NT2/D1 (cell line): Measurements from ENCODE around the gene CLEC7A.

Experiments
- DNase-seq: peaks from one replicate; pipeline ENCODE4 v3.0.0-alpha.2; 2011; ENCODE audit warnings: low read depth, low spot score
- H3K27me3 ChIP-seq: 2 replicates; pipeline ENCODE4 v1.6.0; 2011; ENCODE audit warnings: mild to moderate bottlenecking; ENCODE audit not compliant: insufficient read length, insufficient read depth
- H3K36me3 ChIP-seq: 2 replicates; pipeline ENCODE4 v1.6.1; 2011; ENCODE audit warnings: mild to moderate bottlenecking, low read length, mixed read lengths; ENCODE audit not compliant: insufficient read depth, insufficient read length
- H3K4me1 ChIP-seq: 2 replicates; pipeline ENCODE4 v1.5.1; 2011; ENCODE audit not compliant: insufficient read depth, insufficient read length
- H3K4me3 ChIP-seq: 2 replicates; pipeline ENCODE4 v1.5.1; 2011; ENCODE audit warnings: low read depth; ENCODE audit not compliant: insufficient read length
- H3K9ac ChIP-seq: 2 replicates; pipeline ENCODE4 v1.6.0; 2011; ENCODE audit warnings: low read depth; ENCODE audit not compliant: insufficient read length
- H3K9me3 ChIP-seq: 2 replicates; pipeline ENCODE4 v1.5.1; 2011; ENCODE audit warnings: mild to moderate bottlenecking, low read length; ENCODE audit not compliant: insufficient read depth
- SUZ12 ChIP-seq: IDR thresholded peaks from 2 replicates; pipeline ENCODE4 v1.6.1; 2011; ENCODE audit not compliant: insufficient read length, insufficient read depth; ENCODE audit errors: extremely low read depth
- YY1 ChIP-seq: IDR thresholded peaks from 2 replicates; pipeline ENCODE4 v1.6.1; 2011; ENCODE audit not compliant: insufficient read length, insufficient read depth
- ZNF274 ChIP-seq: IDR thresholded peaks from 2 replicates; pipeline ENCODE4 v1.6.1; 2011; ENCODE audit warnings: mild to moderate bottlenecking, low read depth, low read length

The CLEC7A gene

DNA sequence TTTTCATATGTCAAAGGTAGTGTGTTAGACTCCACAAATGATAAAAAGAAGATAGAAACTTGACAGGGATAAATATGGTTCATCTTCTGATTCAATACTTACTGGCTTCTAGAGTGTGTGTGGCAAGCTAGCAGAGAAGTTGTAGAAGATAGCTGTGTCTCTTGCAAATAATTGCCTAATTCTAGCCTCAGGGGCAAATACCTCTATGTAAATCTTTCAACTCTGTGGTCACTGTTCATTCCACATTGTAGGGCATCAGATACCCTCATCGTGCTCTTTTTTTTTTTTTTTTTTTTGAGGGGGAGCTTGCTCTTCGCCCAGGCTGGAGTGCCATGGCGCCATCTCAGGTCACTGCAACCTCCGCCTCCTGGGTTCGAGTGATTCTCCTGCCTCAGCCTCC lies 40.2 kb upstream of the CLEC7A start:
- no peaks in the 10 kb centered on the region for H3K4me1 ChIP-seq
- DNase-seq: no peak
- no peak overlapping the region for H3K4me3 ChIP-seq
- TF ChIP-seq ZNF274 (no peak), YY1 (no peak), SUZ12 (no peak)
- no peak overlapping the region for H3K9ac ChIP-seq
- no peaks in the 10 kb centered on the region for H3K27me3 ChIP-seq
- no peaks in the 10 kb centered on the region for H3K36me3 ChIP-seq
- no peaks in the 10 kb centered on the region for H3K9me3 ChIP-seq

- H3K4me1 ChIP-seq: no peaks in the 10 kb centered on the region
- H3K36me3 ChIP-seq: no peaks in the 10 kb centered on the region
- H3K4me3 ChIP-seq: no peak overlapping the region
- H3K9me3 ChIP-seq: no peaks in the 10 kb centered on the region
- TF ChIP-seq YY1 (no peak), SUZ12 (no peak), ZNF274 (no peak)
- no peak overlapping the region for H3K9ac ChIP-seq
- no peak for DNase-seq
- H3K27me3 ChIP-seq: no peaks in the 10 kb centered on the region
Observed at GRCh38 chr12:10169104-10169503, 39.1 kb upstream of the CLEC7A start.

DNA sequence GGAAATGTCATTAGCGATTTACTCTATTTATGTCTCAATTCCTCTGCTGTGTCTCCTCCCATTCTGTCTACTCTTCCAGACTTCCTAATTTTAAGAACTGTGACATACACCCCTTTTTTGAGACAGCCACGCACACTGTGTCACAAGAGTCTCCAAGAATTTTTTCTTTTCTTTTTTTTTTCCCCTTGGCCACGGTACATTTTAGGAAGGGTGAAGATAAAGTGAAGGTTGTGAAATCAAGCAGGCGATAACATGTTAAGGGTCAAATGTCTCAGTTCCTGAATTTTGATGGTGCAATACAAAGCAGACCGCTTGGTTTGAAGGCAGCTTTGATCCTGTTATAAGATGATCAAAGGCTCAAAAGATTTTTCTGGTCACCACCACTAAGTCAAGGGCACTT lies 37.6 kb upstream of the CLEC7A start:
- no peaks in the 10 kb centered on the region for H3K4me1 ChIP-seq
- H3K27me3 ChIP-seq: no peaks in the 10 kb centered on the region
- H3K36me3 ChIP-seq: no peaks in the 10 kb centered on the region
- no peak for TF ChIP-seq ZNF274
- no peak overlapping the region for H3K4me3 ChIP-seq
- no peak for DNase-seq
- no peak overlapping the region for H3K9ac ChIP-seq
- H3K9me3 ChIP-seq: no peaks in the 10 kb centered on the region

- TF ChIP-seq SUZ12: no peak
- TF ChIP-seq ZNF274: no peak
- no peak for TF ChIP-seq YY1
- Histone ChIP-seq H3K4me3 (no peak overlapping the region), H3K36me3 (no peaks in the 10 kb centered on the region), H3K9me3 (no peaks in the 10 kb centered on the region), H3K4me1 (no peaks in the 10 kb centered on the region), H3K27me3 (no peaks in the 10 kb centered on the region), H3K9ac (no peak overlapping the region)
- DNase-seq: no peak
Observed at GRCh38 chr12:10165421-10165820, 35.4 kb upstream of the CLEC7A start.

DNA sequence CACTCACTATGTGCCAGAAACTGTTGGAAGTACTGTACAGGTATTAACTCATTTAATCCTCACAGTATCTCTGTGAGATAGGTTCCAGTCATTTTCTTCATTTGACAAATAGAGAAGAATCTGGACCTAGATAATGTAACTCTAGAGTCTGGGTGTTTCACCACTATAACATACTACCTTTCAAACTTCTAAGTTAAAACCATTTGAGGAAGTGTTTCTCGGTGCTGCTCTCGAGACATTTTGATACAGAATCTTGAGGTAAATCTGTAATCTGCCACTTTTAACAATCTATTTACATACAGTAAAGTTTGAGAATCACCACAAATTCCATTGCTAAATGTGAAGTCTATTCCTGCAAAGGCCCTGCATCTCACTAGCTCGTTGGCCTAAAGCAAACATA lies 33.1 kb upstream of the CLEC7A start:
- no peak for TF ChIP-seq SUZ12
- no peak for TF ChIP-seq ZNF274
- TF ChIP-seq YY1: no peak
- no peaks in the 10 kb centered on the region for H3K4me1 ChIP-seq
- no peak for DNase-seq
- H3K27me3 ChIP-seq: no peaks in the 10 kb centered on the region
- H3K4me3 ChIP-seq: no peak overlapping the region
- H3K9me3 ChIP-seq: no peaks in the 10 kb centered on the region
- H3K36me3 ChIP-seq: no peaks in the 10 kb centered on the region
- H3K9ac ChIP-seq: no peak overlapping the region

GRCh38 chr12:10160617-10161385 lies 30.8 kb upstream of the CLEC7A start:
- H3K4me3 ChIP-seq: no peak overlapping the region
- no peaks in the 10 kb centered on the region for H3K36me3 ChIP-seq
- H3K27me3 ChIP-seq: no peaks in the 10 kb centered on the region
- H3K9me3 ChIP-seq: no peaks in the 10 kb centered on the region
- H3K4me1 ChIP-seq: no peaks in the 10 kb centered on the region
- H3K9ac ChIP-seq: no peak overlapping the region
- no peak for DNase-seq
- TF ChIP-seq SUZ12 (no peak), YY1 (no peak), ZNF274 (no peak)

DNA sequence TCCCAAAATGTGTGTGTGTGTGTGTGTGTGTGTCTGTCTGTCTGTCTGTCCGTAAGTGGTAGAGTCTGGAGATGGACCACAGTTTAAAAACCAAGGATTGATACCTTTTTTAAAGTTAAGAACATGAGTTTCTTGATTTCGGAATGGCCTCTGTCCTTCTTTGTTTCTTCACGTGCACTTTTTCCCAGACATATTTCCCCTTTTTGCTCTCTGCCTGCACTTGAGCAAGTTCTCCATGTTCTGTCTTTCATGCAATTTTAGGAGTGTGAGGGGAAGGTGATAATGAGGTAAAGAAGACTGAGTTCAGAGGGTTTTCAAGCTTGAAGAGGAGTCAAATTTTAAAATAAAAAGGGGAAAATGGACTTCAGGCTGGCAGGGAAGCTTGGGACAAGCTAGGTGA lies 29.3 kb upstream of the CLEC7A start:
- no peaks in the 10 kb centered on the region for H3K27me3 ChIP-seq
- DNase-seq: no peak
- H3K9me3 ChIP-seq: no peaks in the 10 kb centered on the region
- TF ChIP-seq YY1: no peak
- TF ChIP-seq ZNF274: no peak
- TF ChIP-seq SUZ12: no peak
- no peak overlapping the region for H3K4me3 ChIP-seq
- H3K9ac ChIP-seq: no peak overlapping the region
- no peaks in the 10 kb centered on the region for H3K4me1 ChIP-seq
- no peaks in the 10 kb centered on the region for H3K36me3 ChIP-seq

GRCh38 chr12:10158406-10158805 lies 28.4 kb upstream of the CLEC7A start:
- Histone ChIP-seq H3K9me3 (no peaks in the 10 kb centered on the region), H3K36me3 (no peaks in the 10 kb centered on the region), H3K4me3 (no peak overlapping the region), H3K27me3 (no peaks in the 10 kb centered on the region), H3K4me1 (no peaks in the 10 kb centered on the region), H3K9ac (no peak overlapping the region)
- TF ChIP-seq YY1: no peak
- TF ChIP-seq ZNF274: no peak
- TF ChIP-seq SUZ12: no peak
- no peak for DNase-seq
